ENCODE measurements around the gene SLC25A13. TPM values are rescaled to one million over a fixed set of nuclear protein-coding genes. Genes with fewer than 3 reads are reported as not detected.

SLC25A13 gene
- total and polyA plus RNA-seq, 9 of the 15 experiments (the other 6 are each of a cell fraction or from before 2014, with no cell fraction given), result 21.4 to 80.2 (median 58.7) TPM

DNA sequence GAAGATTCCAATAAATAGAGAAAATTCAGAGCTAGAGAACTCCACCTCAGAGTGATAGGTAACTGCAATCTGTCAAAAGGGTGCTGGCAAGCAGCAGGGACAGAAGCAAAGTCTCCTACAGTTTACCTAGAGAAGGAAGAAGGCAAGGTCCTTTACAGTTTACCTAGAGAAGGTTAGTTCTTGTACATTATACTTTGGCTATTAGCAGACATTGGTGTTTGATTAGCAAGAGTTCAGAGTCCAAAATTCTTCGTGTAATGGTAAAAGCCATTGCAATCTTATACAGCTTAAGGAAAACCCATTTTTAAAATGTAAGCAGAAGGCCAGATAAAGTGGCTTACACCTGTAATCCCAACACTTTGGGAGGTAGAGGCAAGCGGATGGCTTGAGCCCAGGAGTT, 45.9 kb downstream of the SLC25A13 start:
- H3K9me3 ChIP-seq (replicated peaks; ENCODE audit: control insufficient read depth, insufficient read depth, low read depth, low read length), result no peaks in the 10 kb centered on the region
- H3K79me2 ChIP-seq (ENCODE audit: control insufficient read depth, insufficient read depth, low read length), result peaks cover 12% of the 10 kb centered on the region; the same call in 1 of the 3 replicates
- H3K4me1 ChIP-seq (replicated peaks in 1 of 2; ENCODE audit: control insufficient read depth in 2 of 2, insufficient read depth in 2 of 2, low read length in 2 of 2), result no peaks in the 10 kb centered on the region
- TF ChIP-seq, protein P1, sequence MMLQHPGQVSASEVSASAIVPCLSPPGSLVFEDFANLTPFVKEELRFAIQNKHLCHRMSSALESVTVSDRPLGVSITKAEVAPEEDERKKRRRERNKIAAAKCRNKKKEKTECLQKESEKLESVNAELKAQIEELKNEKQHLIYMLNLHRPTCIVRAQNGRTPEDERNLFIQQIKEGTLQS (IDR thresholded peaks at IDR 0.05), result no peak
- TF ChIP-seq, protein P1 (CRISPR knock-in tag; conservative IDR thresholded peaks at IDR 0.05), result no peak
- no peak for TF ChIP-seq TARDBP (IDR thresholded peaks at IDR 0.05)
- TF ChIP-seq ZFP36 (IDR thresholded peaks at IDR 0.05; ENCODE audit: low read depth, low read length, partially characterized antibody), result no peak
- TF ChIP-seq ETV1 (tag; conservative IDR thresholded peaks at IDR 0.05; ENCODE audit: low read depth), result no peak
- no peak for TF ChIP-seq CHD2 (IDR thresholded peaks at IDR 0.05; ENCODE audit: low read depth, low read length)
- no peak for TF ChIP-seq ILK (tag; IDR thresholded peaks at IDR 0.05; ENCODE audit: borderline replicate concordance, low read depth)
- TF ChIP-seq RAD51 (IDR thresholded peaks at IDR 0.05; ENCODE audit: borderline replicate concordance, low read depth), result no peak
- no peak for TF ChIP-seq ZNF165 (CRISPR knock-in tag; IDR thresholded peaks at IDR 0.05; ENCODE audit: borderline replicate concordance)
- TF ChIP-seq EP300 (IDR thresholded peaks at IDR 0.05; ENCODE audit: low read length), result no peak
- no peak for TF ChIP-seq ZBTB7A (IDR thresholded peaks at IDR 0.05; ENCODE audit: borderline replicate concordance, control insufficient read depth, low read depth, low read length)
- TF ChIP-seq SMARCC2 (IDR thresholded peaks at IDR 0.05; ENCODE audit: low read depth), result no peak
- TF ChIP-seq ZNF311 (CRISPR knock-in tag; IDR thresholded peaks at IDR 0.05), result no peak
- no peak for TF ChIP-seq ZNF778 (CRISPR knock-in tag; IDR thresholded peaks at IDR 0.05)
- TF ChIP-seq, protein P2, sequence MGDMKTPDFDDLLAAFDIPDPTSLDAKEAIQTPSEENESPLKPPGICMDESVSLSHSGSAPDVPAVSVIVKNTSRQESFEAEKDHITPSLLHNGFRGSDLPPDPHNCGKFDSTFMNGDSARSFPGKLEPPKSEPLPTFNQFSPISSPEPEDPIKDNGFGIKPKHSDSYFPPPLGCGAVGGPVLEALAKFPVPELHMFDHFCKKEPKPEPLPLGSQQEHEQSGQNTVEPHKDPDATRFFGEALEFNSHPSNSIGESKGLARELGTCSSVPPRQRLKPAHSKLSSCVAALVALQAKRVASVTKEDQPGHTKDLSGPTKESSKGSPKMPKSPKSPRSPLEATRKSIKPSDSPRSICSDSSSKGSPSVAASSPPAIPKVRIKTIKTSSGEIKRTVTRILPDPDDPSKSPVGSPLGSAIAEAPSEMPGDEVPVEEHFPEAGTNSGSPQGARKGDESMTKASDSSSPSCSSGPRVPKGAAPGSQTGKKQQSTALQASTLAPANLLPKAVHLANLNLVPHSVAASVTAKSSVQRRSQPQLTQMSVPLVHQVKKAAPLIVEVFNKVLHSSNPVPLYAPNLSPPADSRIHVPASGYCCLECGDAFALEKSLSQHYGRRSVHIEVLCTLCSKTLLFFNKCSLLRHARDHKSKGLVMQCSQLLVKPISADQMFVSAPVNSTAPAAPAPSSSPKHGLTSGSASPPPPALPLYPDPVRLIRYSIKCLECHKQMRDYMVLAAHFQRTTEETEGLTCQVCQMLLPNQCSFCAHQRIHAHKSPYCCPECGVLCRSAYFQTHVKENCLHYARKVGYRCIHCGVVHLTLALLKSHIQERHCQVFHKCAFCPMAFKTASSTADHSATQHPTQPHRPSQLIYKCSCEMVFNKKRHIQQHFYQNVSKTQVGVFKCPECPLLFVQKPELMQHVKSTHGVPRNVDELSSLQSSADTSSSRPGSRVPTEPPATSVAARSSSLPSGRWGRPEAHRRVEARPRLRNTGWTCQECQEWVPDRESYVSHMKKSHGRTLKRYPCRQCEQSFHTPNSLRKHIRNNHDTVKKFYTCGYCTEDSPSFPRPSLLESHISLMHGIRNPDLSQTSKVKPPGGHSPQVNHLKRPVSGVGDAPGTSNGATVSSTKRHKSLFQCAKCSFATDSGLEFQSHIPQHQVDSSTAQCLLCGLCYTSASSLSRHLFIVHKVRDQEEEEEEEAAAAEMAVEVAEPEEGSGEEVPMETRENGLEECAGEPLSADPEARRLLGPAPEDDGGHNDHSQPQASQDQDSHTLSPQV (IDR thresholded peaks at IDR 0.05), result no peak
- H2AFZ ChIP-seq (ENCODE audit: low read depth, low read length), result no peak overlapping the region
- in situ Hi-C loops (cut with MboI) (no loop called here), intact Hi-C loops (cut with micrococcal nuclease) (no loop called here)
- CTCF ChIA-PET (ENCODE audit: low intra/inter-chr PET ratio), result no interaction called here
- no peaks in the 10 kb centered on the region for H3K27me3 ChIP-seq (ENCODE audit: control insufficient read depth in 2 of 2, insufficient read depth in 2 of 2, low read length in 2 of 2)
- H3K36me3 ChIP-seq (ENCODE audit: control insufficient read depth, insufficient read depth, low read length), result peaks cover 21% of the 10 kb centered on the region; the same call in 2 of the 3 replicates
- H3K27ac ChIP-seq (ENCODE audit: extremely low read depth, low read depth, low read length), result no peak overlapping the region
- POLR2A ChIA-PET, result interaction anchor here (1.1 kb wide), 1 partner anchor 9 kb away, joined by 3 read pairs; no protein-coding TSS in a partner anchor
- no peak overlapping the region for H3K9ac ChIP-seq (ENCODE audit: insufficient read depth in 1 of 2, low read depth in 2 of 2, low read length in 2 of 2)
- no TSS peak for BruUV-seq (replicated peaks)
- no peak overlapping the region for H3K4me3 ChIP-seq
- FAIRE-seq (no peak), ATAC-seq (no peak), DNase-seq (ENCODE audit: extremely low read depth in 1 of 4, low spot score in 3 of 4) (no peak)
- H4K20me1 ChIP-seq (replicated peaks; ENCODE audit: control insufficient read depth, insufficient read depth, low read length), result no peaks in the 10 kb centered on the region
- no peaks in the 10 kb centered on the region for H3K9me1 ChIP-seq (ENCODE audit: control insufficient read depth, insufficient read depth, low read length)
- no peak overlapping the region for H3K4me2 ChIP-seq (ENCODE audit: insufficient read depth, low read length)
- WGBS (ENCODE audit: insufficient coverage, low coverage, missing lambda C conversion rate), result 93% methylated on average over 2 of the region's 2 CpGs

Data from K562 (cell line).